Stomach (tissue), 9 donors: ENCODE results near the gene PCDHA8. TPM values are rescaled to one million over a fixed set of nuclear protein-coding genes. Genes with fewer than 3 reads are reported as not detected.

Source experiments
- DNase-seq, 2 donors: peaks; one replicate each; pipeline versions ENCODE4 v3.0.0 to v3.0.0-alpha.2; 2013 to 2019
- H3K27ac ChIP-seq, 5 donors: fragments of 200-600 bp in 4 of 5; sonication (generic) in 4 of 5; one replicate each; pipeline ENCODE4 v1.5.1; 2013 to 2019; ENCODE audit warnings: mild to moderate bottlenecking in 1 of 5, moderate library complexity in 1 of 5
- H3K27me3 ChIP-seq, 3 donors: fragments of 200-600 bp; sonication (generic); one replicate each; pipeline ENCODE4 v1.5.1; 2017 to 2019; ENCODE audit warnings: mixed run types in 1 of 3
- H3K36me3 ChIP-seq, 4 donors: fragments of 200-600 bp; sonication (generic); 1 replicate in 3 of 4; 2 replicates in 1 of 4; pipeline ENCODE4 v1.5.1; 2016 to 2019
- H3K4me1 ChIP-seq, 4 donors: fragments of 200-600 bp; sonication (generic); one replicate each; pipeline ENCODE4 v1.5.1; 2016 to 2019
- H3K4me3 ChIP-seq, 4 donors: fragments of 200-600 bp; sonication (generic) in 3 of 4; one replicate each; pipeline ENCODE4 v1.5.1; 2016 to 2019; ENCODE audit warnings: mild to moderate bottlenecking in 1 of 4
- H3K9me3 ChIP-seq, 4 donors: fragments of 200-600 bp; sonication (generic); one replicate each; pipeline ENCODE4 v1.5.1; 2016 to 2019
- CTCF ChIP-seq, 7 experiments: fragments of 450-650 bp in 4 of 7; fragments of 200-600 bp in 3 of 7; sonication (generic) in 3 of 7; IDR thresholded peaks; one replicate each; pipeline ENCODE4 v1.5.1; 2016 to 2019; ENCODE audit warnings: antibody characterized with exemption in 7 of 7, control low read depth in 2 of 7, mild to moderate bottlenecking in 1 of 7
- EP300 ChIP-seq: sonication (generic); formaldehyde crosslinking; IDR thresholded peaks from one replicate; pipeline ENCODE4 v1.6.1; 2017; ENCODE audit warnings: antibody characterized with exemption
- POLR2A ChIP-seq, 4 donors: fragments of 450-650 bp; IDR thresholded peaks; one replicate each; pipeline ENCODE4 v1.6.1; 2016; ENCODE audit warnings: antibody characterized with exemption in 4 of 4, control low read depth in 2 of 4, mild to moderate bottlenecking in 1 of 4, moderate library complexity in 1 of 4
- POLR2AphosphoS5 ChIP-seq, 3 donors: sonication (generic); formaldehyde crosslinking; IDR thresholded peaks; one replicate each; pipeline ENCODE4 v1.6.1; 2016; ENCODE audit warnings: antibody characterized with exemption in 3 of 3
- WGBS, 5 donors: extraction: QIAGEN DNeasy Blood & Tissue Kit in 3 of 5; methylation state at CpG; one replicate each; pipeline versions ENCODE4 v1.1.5 to v1.1.7; 2013 to 2018; 5-methylcytosine and 5-hydroxymethylcytosine counted together
- intact Hi-C: fragments of 100-400 bp; cut with DNase I; formaldehyde crosslinking; loops from one replicate; pipeline ENCODE4 v1.15.1; 2023; ENCODE audit warnings: low total_unique reads
- polyA plus RNA-seq, 3 donors: library from polyadenylated mRNA; stranded (reverse); fragments of 200-250 nt; gene quantifications; one replicate each; pipeline ENCODE4 v1.2.3, GENCODE V29; 2013
- total RNA-seq, 5 donors: library from RNA; depleted of rRNA; stranded (reverse); fragments of >200 nt; gene quantifications; one replicate each; pipeline versions ENCODE4 v1.1.0 to v1.2.3, GENCODE V29; 2014 to 2016
- donor health status: healthy with polysubstance abuse.
- donor health status: Bipolar disorder and iron deficiency.
- donor health status: healthy.

PCDHA8 gene
- total and polyA plus RNA-seq, 8 donors = 0.18 to 0.29 TPM; not detected in 6

GRCh38 chr5:140862441-140863295 is 21.7 kb downstream of the PCDHA8 start:
- intact Hi-C loops = no loop called here
- no peak for DNase-seq
- Histone ChIP-seq H3K36me3 (no peaks in the 10 kb centered on the region), H3K4me1 (no peaks in the 10 kb centered on the region), H3K27ac (no peak overlapping the region), H3K27me3 (peaks cover 0 to 35% (median 4%) of the 10 kb centered on the region in 3 donors), H3K9me3 (peaks cover 19 to 52% (median 39%) of the 10 kb centered on the region in 4 donors), H3K4me3 (no peak overlapping the region)
- TF ChIP-seq POLR2AphosphoS5 (IDR thresholded peaks at IDR 0.05) (no peak), EP300 (no peak), POLR2A (IDR thresholded peaks at IDR 0.05) (no peak), CTCF (IDR thresholded peaks at IDR 0.05) (no peak)
- WGBS, 5 donors = 44 to 53% (median 47%) methylated on average over 64 to 76 of the region's 76 CpGs

GRCh38 chr5:140868721-140869554 is 28.0 kb downstream of the PCDHA8 start, which contains the start of gene PCDHA11:
PCDHA11 (plus strand) TSS chr5:140868957; CDS start chr5:140869104, 147 bp downstream.
- 15 to 28% (median 17%) methylated on average over 39 to 41 of the region's 41 CpGs for WGBS, 5 donors
- H3K4me3 ChIP-seq = no peak within 1 kb of the TSS
- peaks cover 6 to 52% (median 39%) of the 10 kb centered on the region in 4 donors for H3K9me3 ChIP-seq
- DNase-seq = peak in 1 of 2 donors; percentile 16
- intact Hi-C loops = no loop called here
- H3K27ac ChIP-seq = no peak within 1 kb of the TSS
- no peaks in the 10 kb centered on the region for H3K4me1 ChIP-seq
- TF ChIP-seq CTCF (IDR thresholded peaks at IDR 0.05) (no peak), POLR2A (IDR thresholded peaks at IDR 0.05) (no peak), EP300 (no peak), POLR2AphosphoS5 (IDR thresholded peaks at IDR 0.05) (no peak)
- H3K27me3 ChIP-seq = peaks cover 0 to 39% (median 5%) of the 10 kb centered on the region in 3 donors
- H3K36me3 ChIP-seq = no peaks in the 10 kb centered on the region

- TF ChIP-seq CTCF (IDR thresholded peaks at IDR 0.05) = no peak
- TF ChIP-seq POLR2AphosphoS5 (IDR thresholded peaks at IDR 0.05) = no peak
- TF ChIP-seq POLR2A (IDR thresholded peaks at IDR 0.05) = no peak
- no peak for TF ChIP-seq EP300
- intact Hi-C loops = no loop called here
- H3K36me3 ChIP-seq = no peaks in the 10 kb centered on the region
- no peaks in the 10 kb centered on the region for H3K4me1 ChIP-seq
- no peak for DNase-seq
- peaks cover 6 to 52% (median 43%) of the 10 kb centered on the region in 4 donors for H3K9me3 ChIP-seq
- WGBS, 5 donors = 53 to 59% (median 56%) methylated on average over 5 of the region's 5 CpGs
- no peak overlapping the region for H3K27ac ChIP-seq
- H3K4me3 ChIP-seq = no peak overlapping the region
- H3K27me3 ChIP-seq = peaks cover 0 to 39% (median 5%) of the 10 kb centered on the region in 3 donors
These were observed 28.5 kb downstream of the PCDHA8 start for GRCh38 chr5:140869555-140869886.
